Hepatocyte (in vitro differentiated cells): ENCODE data around the gene SRP72. TPM values are rescaled to one million over a fixed set of nuclear protein-coding genes. Genes with fewer than 3 reads are reported as not detected.

Experiments used
- DNase-seq: peaks from one replicate; pipeline ENCODE4 v3.0.0-alpha.2; 2016; ENCODE audit warnings: low spot score
- H2AFZ ChIP-seq: fragments of 200-600 bp; sonication (generic); 2 replicates; pipeline ENCODE4 v1.6.0; 2016; ENCODE audit warnings: antibody characterized with exemption, mild to moderate bottlenecking
- H3K27ac ChIP-seq: fragments of 200-600 bp; sonication (generic); 2 replicates; pipeline ENCODE4 v1.5.1; 2016; ENCODE audit warnings: mild to moderate bottlenecking
- H3K27me3 ChIP-seq: fragments of 200-600 bp; sonication (generic); 2 replicates; pipeline ENCODE4 v1.6.1; 2016
- H3K36me3 ChIP-seq: fragments of 200-600 bp; sonication (generic); replicated peaks from 2 replicates; pipeline ENCODE4 v1.5.1; 2016; ENCODE audit warnings: low read depth; ENCODE audit not compliant: insufficient read depth
- H3K4me1 ChIP-seq: fragments of 200-600 bp; sonication (generic); 2 replicates; pipeline ENCODE4 v1.5.1; 2016; ENCODE audit warnings: mild to moderate bottlenecking, moderate library complexity; ENCODE audit not compliant: insufficient read depth
- H3K4me2 ChIP-seq: fragments of 200-600 bp; sonication (generic); 2 replicates; pipeline ENCODE4 v1.6.0; 2016
- H3K4me3 ChIP-seq: fragments of 200-600 bp; sonication (generic); 2 replicates; pipeline ENCODE4 v1.5.1; 2016; ENCODE audit warnings: mild to moderate bottlenecking
- H3K79me2 ChIP-seq: fragments of 200-600 bp; sonication (generic); 2 replicates; pipeline ENCODE4 v1.6.0; 2017; ENCODE audit warnings: mild to moderate bottlenecking
- H3K9me2 ChIP-seq: fragments of 200-600 bp; sonication (generic); replicated peaks from 2 replicates; pipeline ENCODE4 v1.6.0; 2017; ENCODE audit warnings: mild to moderate bottlenecking; ENCODE audit not compliant: insufficient read depth
- H3K9me3 ChIP-seq: fragments of 200-600 bp; sonication (generic); 2 replicates; pipeline ENCODE4 v1.5.1; 2016; ENCODE audit warnings: low read depth, mild to moderate bottlenecking
- H4K20me1 ChIP-seq: fragments of 200-600 bp; sonication (generic); 2 replicates; pipeline ENCODE4 v1.6.0; 2016; ENCODE audit warnings: mild to moderate bottlenecking; ENCODE audit not compliant: insufficient read depth, poor library complexity, severe bottlenecking
- EZH2 ChIP-seq: fragments of 200-600 bp; sonication (generic); IDR thresholded peaks from 2 replicates; pipeline ENCODE4 v1.6.1; 2016; ENCODE audit warnings: antibody characterized with exemption, mild to moderate bottlenecking, borderline replicate concordance
- EZH2phosphoT487 ChIP-seq: fragments of 200-600 bp; sonication (generic); IDR thresholded peaks from one replicate; pipeline ENCODE4 v1.6.1; 2018; ENCODE audit warnings: antibody characterized with exemption, mild to moderate bottlenecking, low read depth, moderate library complexity; ENCODE audit not compliant: unreplicated experiment, severe bottlenecking
- polyA plus RNA-seq: library from polyadenylated mRNA; unstranded; fragments of >200 nt; fragmentation: Nextera tagmentation; extraction: Ambion mirVana; gene quantifications from 2 replicates; pipeline ENCODE4 v1.2.1, GENCODE V29; 2016
- total RNA-seq: library from RNA; depleted of rRNA; stranded (reverse); fragments of >200 nt; gene quantifications from 2 replicates; pipeline ENCODE4 v1.2.3, GENCODE V29; 2014
- TF ChIP-seq, protein P1 (sequence below): fragments of 200-600 bp; sonication (generic); IDR thresholded peaks from 2 replicates; pipeline ENCODE4 v1.5.1; 2016; ENCODE audit warnings: antibody characterized with exemption, mild to moderate bottlenecking; ENCODE audit not compliant: poor library complexity

SRP72 gene
- total and polyA plus RNA-seq, 2 experiments from 2014 or later = 58.8 to 79.4 TPM

DNA sequence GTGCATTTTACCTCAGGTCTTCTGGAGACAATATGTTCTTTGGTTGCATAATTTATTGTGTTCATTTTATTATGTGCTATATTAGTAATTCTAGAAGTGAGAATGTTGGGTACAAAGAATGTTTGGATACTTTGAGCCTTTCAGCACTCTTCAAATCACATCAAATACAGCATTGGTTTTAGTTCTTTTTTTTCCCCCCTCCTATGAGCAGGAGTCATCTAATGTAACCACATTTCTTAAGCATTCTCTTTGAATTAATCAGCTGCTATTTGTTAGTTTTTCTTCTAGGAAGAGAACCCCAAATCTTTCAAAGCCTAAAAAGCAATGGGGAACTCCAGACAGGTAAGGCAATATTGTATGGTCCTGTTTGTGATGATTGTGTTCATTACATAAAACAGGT, 84.9 kb downstream of the SRP72 start:
- Histone ChIP-seq H3K27ac (no peak overlapping the region), H3K9me3 (no peaks in the 10 kb centered on the region), H3K79me2 (no peaks in the 10 kb centered on the region), H2AFZ (no peak overlapping the region), H3K4me2 (no peak overlapping the region), H3K27me3 (no peaks in the 10 kb centered on the region), H3K4me3 (no peak overlapping the region), H3K9me2 (no peaks in the 10 kb centered on the region), H3K36me3 (no peaks in the 10 kb centered on the region), H3K4me1 (no peaks in the 10 kb centered on the region), H4K20me1 (no peaks in the 10 kb centered on the region)
- no peak for DNase-seq
- TF ChIP-seq EZH2phosphoT487 (no peak), EZH2 (no peak)
- TF ChIP-seq, protein P1, sequence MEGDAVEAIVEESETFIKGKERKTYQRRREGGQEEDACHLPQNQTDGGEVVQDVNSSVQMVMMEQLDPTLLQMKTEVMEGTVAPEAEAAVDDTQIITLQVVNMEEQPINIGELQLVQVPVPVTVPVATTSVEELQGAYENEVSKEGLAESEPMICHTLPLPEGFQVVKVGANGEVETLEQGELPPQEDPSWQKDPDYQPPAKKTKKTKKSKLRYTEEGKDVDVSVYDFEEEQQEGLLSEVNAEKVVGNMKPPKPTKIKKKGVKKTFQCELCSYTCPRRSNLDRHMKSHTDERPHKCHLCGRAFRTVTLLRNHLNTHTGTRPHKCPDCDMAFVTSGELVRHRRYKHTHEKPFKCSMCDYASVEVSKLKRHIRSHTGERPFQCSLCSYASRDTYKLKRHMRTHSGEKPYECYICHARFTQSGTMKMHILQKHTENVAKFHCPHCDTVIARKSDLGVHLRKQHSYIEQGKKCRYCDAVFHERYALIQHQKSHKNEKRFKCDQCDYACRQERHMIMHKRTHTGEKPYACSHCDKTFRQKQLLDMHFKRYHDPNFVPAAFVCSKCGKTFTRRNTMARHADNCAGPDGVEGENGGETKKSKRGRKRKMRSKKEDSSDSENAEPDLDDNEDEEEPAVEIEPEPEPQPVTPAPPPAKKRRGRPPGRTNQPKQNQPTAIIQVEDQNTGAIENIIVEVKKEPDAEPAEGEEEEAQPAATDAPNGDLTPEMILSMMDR = no peak

Other genes starting within 250 kb of the SRP72 start
- gene AASDH, start 80.1 kb upstream of the SRP72 start, total RNA-seq = 11.9 and 22.9 TPM in 2 replicates
- gene AASDH, start 80.1 kb upstream of the SRP72 start, polyA plus RNA-seq = 8.4 and 9.3 TPM in 2 replicates
- gene PPAT, start 32.0 kb upstream of the SRP72 start, total RNA-seq = 17.1 and 21.0 TPM in 2 replicates
- gene PPAT, start 32.0 kb upstream of the SRP72 start, polyA plus RNA-seq = 7.6 and 8.0 TPM in 2 replicates
- gene PAICS, start 31.4 kb upstream of the SRP72 start, total RNA-seq = 56.5 and 68.6 TPM in 2 replicates
- gene PAICS, start 31.4 kb upstream of the SRP72 start, polyA plus RNA-seq = 58.0 and 58.2 TPM in 2 replicates
- 1.4 TPM in 1 of 2 replicates, not detected in the other for gene ARL9, start 38.2 kb downstream of the SRP72 start, total RNA-seq
- gene ARL9, start 38.2 kb downstream of the SRP72 start, polyA plus RNA-seq = 0.15 and 0.85 TPM in 2 replicates
- gene HOPX, start 213.7 kb downstream of the SRP72 start, total RNA-seq = 17.7 and 20.8 TPM in 2 replicates
- 11.7 and 17.5 TPM in 2 replicates for gene HOPX, start 213.7 kb downstream of the SRP72 start, polyA plus RNA-seq